C4-2B (cell line): Measurements from ENCODE around the gene NUB1.

Experiments
- H3K27ac ChIP-seq: fragments of 450-650 bp; 2 replicates; pipeline ENCODE4 v1.5.1; 2017
- ZFX ChIP-seq: fragments of 450-650 bp; IDR thresholded peaks from 2 replicates; pipeline ENCODE4 v1.6.1; 2017
- TF ChIP-seq, protein P1 (sequence below): fragments of 450-650 bp; conservative IDR thresholded peaks from 2 replicates; pipeline ENCODE4 v1.5.1; 2017; ENCODE audit warnings: mild to moderate bottlenecking

The NUB1 gene

DNA sequence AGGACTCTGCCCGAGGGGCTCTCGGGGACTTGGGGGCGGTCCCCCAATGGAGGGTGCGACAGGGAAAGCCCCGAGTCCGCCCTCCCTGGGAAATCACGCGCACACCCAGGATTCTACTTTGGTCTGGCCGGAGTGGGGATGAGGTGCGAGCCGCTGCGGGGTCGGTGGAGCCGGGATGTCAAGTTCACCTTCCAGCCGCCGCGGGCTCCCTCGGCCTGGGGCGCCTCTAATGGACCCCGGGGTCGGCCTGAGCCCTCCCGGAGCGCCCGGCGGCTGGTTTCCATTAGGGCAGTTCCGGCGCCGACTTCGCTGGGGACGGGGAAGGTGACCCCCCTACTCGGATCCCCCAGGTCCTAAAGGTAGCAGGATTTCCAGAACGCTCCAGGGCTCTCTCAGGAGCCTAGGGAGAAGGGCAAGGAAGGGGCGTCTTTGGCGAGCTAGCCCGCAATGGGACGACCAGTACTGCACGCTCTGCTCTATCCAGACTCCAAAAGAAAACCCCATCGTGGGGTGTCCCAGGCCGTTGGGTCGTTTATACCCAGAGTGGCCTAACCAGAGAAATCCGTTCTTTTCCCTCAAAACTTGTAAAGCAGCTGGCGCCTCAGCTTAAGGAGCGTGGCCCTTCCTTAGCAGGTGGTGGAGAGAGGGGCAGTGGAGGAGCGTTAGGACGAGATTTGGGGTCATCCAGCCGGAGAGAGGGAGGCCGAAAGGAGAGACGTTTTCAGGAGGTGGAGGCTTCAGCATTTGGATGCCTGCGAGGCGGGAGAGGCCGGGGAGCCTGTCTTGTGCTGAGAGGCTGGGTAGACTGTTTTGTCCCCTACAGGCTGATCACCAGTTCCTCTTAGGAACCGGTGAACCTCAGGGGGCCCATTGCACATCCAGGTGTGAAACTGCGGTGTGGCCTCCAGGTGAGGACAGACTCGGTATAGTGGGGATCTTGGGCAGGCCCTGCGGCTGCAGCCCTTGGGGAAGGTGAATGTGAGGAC is 69.1 kb downstream of the NUB1 start:
- TF ChIP-seq, protein P1, sequence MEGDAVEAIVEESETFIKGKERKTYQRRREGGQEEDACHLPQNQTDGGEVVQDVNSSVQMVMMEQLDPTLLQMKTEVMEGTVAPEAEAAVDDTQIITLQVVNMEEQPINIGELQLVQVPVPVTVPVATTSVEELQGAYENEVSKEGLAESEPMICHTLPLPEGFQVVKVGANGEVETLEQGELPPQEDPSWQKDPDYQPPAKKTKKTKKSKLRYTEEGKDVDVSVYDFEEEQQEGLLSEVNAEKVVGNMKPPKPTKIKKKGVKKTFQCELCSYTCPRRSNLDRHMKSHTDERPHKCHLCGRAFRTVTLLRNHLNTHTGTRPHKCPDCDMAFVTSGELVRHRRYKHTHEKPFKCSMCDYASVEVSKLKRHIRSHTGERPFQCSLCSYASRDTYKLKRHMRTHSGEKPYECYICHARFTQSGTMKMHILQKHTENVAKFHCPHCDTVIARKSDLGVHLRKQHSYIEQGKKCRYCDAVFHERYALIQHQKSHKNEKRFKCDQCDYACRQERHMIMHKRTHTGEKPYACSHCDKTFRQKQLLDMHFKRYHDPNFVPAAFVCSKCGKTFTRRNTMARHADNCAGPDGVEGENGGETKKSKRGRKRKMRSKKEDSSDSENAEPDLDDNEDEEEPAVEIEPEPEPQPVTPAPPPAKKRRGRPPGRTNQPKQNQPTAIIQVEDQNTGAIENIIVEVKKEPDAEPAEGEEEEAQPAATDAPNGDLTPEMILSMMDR, result no peak
- no peak for TF ChIP-seq ZFX
- no peak overlapping the region for H3K27ac ChIP-seq

- H3K27ac ChIP-seq, result no peak overlapping the region
- TF ChIP-seq, protein P1, result no peak
- no peak for TF ChIP-seq ZFX
Measured at GRCh38 chr7:151411551-151411950, 69.9 kb downstream of the NUB1 start.

- H3K27ac ChIP-seq, result no peak overlapping the region
- no peak for TF ChIP-seq ZFX
- TF ChIP-seq, protein P1, result no peak
Measured at GRCh38 chr7:151412318-151412717, 70.7 kb downstream of the NUB1 start.

DNA sequence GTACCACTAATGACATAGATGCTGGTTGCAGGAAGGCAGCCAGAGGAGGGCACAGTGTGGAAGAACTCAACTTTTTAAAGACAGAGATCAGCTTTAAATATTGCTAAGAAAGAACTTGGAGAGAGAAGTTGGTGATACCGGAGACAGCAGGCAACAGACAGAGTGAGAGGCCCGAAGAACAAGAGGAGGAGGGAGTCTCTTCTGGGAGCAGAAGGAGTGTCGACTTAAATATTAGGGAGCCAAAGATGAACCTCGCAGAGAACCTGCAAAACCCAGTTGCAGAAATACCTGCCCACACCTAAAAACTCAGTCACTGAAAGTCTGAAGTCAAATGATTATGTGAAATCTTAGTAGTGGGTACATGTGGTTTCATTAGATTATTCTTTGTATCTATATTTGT is 71.6 kb downstream of the NUB1 start:
- H3K27ac ChIP-seq, result no peak overlapping the region
- TF ChIP-seq ZFX, result no peak
- TF ChIP-seq, protein P1, result no peak

GRCh38 chr7:151415375-151416105 is 73.9 kb downstream of the NUB1 start:
- H3K27ac ChIP-seq, result no peak overlapping the region
- no peak for TF ChIP-seq ZFX
- TF ChIP-seq, protein P1, result no peak

- TF ChIP-seq, protein P1, result no peak
- TF ChIP-seq ZFX, result no peak
- H3K27ac ChIP-seq, result no peak overlapping the region
Measured at GRCh38 chr7:151416112-151416940, 74.7 kb downstream of the NUB1 start.
